Measurements from ENCODE around the gene PALLD.

GRCh38 chr4:168732714-168733113, 235.9 kb downstream of the PALLD start:
- TF ChIP-seq, protein P1, sequence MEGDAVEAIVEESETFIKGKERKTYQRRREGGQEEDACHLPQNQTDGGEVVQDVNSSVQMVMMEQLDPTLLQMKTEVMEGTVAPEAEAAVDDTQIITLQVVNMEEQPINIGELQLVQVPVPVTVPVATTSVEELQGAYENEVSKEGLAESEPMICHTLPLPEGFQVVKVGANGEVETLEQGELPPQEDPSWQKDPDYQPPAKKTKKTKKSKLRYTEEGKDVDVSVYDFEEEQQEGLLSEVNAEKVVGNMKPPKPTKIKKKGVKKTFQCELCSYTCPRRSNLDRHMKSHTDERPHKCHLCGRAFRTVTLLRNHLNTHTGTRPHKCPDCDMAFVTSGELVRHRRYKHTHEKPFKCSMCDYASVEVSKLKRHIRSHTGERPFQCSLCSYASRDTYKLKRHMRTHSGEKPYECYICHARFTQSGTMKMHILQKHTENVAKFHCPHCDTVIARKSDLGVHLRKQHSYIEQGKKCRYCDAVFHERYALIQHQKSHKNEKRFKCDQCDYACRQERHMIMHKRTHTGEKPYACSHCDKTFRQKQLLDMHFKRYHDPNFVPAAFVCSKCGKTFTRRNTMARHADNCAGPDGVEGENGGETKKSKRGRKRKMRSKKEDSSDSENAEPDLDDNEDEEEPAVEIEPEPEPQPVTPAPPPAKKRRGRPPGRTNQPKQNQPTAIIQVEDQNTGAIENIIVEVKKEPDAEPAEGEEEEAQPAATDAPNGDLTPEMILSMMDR (IDR thresholded peaks at IDR 0.05; ENCODE audit: low read depth, low read length): no peak
- TF ChIP-seq POLR2A (IDR thresholded peaks at IDR 0.05; ENCODE audit: extremely low read depth, insufficient read length) (no peak), MYC (IDR thresholded peaks at IDR 0.05; ENCODE audit: low read depth, low read length) (no peak)
